ENCODE data around the gene CLUH.
A peak's percentile ranks its signal among the peaks of the same experiment; 100 is the strongest.

Gene CLUH

GRCh38 chr17:2711608-2712299 lies at the start of gene CLUH:
TSS of gene CLUH (minus strand) at chr17:2711764. CDS start at chr17:2711661, 103 bp downstream.
- Histone ChIP-seq H2AFZ (ENCODE audit: low read length, unreplicated experiment) (peak within 1 kb of the TSS; percentile 96), H3K27me3 (ENCODE audit: insufficient read depth, low read length) (no peaks in the 10 kb centered on the region), H3K36me3 (ENCODE audit: insufficient read depth, low read length) (no peaks in the 10 kb centered on the region), H3K4me3 (ENCODE audit: low read depth, low read length) (peak within 1 kb of the TSS; percentile 99), H3K79me2 (ENCODE audit: control insufficient read depth, insufficient read depth, low read length, unreplicated experiment) (peaks cover 58% of the 10 kb centered on the region), H3K4me1 (ENCODE audit: control insufficient read depth, insufficient read depth, low read length, unreplicated experiment) (peaks cover 39% of the 10 kb centered on the region), H3K27ac (ENCODE audit: low read depth, low read length) (peak within 1 kb of the TSS; percentile 37; the same call in 1 of the 2 replicates)

GRCh38 chr17:2758870-2759269 lies 47.3 kb upstream of the CLUH start:
- no peaks in the 10 kb centered on the region for H3K36me3 ChIP-seq (ENCODE audit: insufficient read depth, low read length)
- no peak overlapping the region for H3K27ac ChIP-seq (ENCODE audit: low read depth, low read length)
- no peaks in the 10 kb centered on the region for H3K4me1 ChIP-seq (ENCODE audit: control insufficient read depth, insufficient read depth, low read length, unreplicated experiment)
- no peak overlapping the region for H2AFZ ChIP-seq (ENCODE audit: low read length, unreplicated experiment)
- H3K79me2 ChIP-seq (ENCODE audit: control insufficient read depth, insufficient read depth, low read length, unreplicated experiment) = no peaks in the 10 kb centered on the region
- peaks cover 32% of the 10 kb centered on the region for H3K27me3 ChIP-seq (ENCODE audit: insufficient read depth, low read length)
- no peak overlapping the region for H3K4me3 ChIP-seq (ENCODE audit: low read depth, low read length)

- Histone ChIP-seq H2AFZ (ENCODE audit: low read length, unreplicated experiment) (no peak overlapping the region), H3K27me3 (ENCODE audit: insufficient read depth, low read length) (peaks cover 31% of the 10 kb centered on the region), H3K4me1 (ENCODE audit: control insufficient read depth, insufficient read depth, low read length, unreplicated experiment) (no peaks in the 10 kb centered on the region), H3K36me3 (ENCODE audit: insufficient read depth, low read length) (no peaks in the 10 kb centered on the region), H3K27ac (ENCODE audit: low read depth, low read length) (no peak overlapping the region), H3K4me3 (ENCODE audit: low read depth, low read length) (peak overlapping the region; percentile 55; the same call in 1 of the 2 replicates), H3K79me2 (ENCODE audit: control insufficient read depth, insufficient read depth, low read length, unreplicated experiment) (no peaks in the 10 kb centered on the region)
These were observed 44.5 kb upstream of the CLUH start for GRCh38 chr17:2755891-2756724.

GRCh38 chr17:2751491-2751890 lies 39.9 kb upstream of the CLUH start:
- H2AFZ ChIP-seq (ENCODE audit: low read length, unreplicated experiment) = no peak overlapping the region
- H3K79me2 ChIP-seq (ENCODE audit: control insufficient read depth, insufficient read depth, low read length, unreplicated experiment) = no peaks in the 10 kb centered on the region
- no peak overlapping the region for H3K27ac ChIP-seq (ENCODE audit: low read depth, low read length)
- H3K27me3 ChIP-seq (ENCODE audit: insufficient read depth, low read length) = peaks cover 48% of the 10 kb centered on the region
- no peaks in the 10 kb centered on the region for H3K4me1 ChIP-seq (ENCODE audit: control insufficient read depth, insufficient read depth, low read length, unreplicated experiment)
- H3K36me3 ChIP-seq (ENCODE audit: insufficient read depth, low read length) = no peaks in the 10 kb centered on the region
- H3K4me3 ChIP-seq (ENCODE audit: low read depth, low read length) = no peak overlapping the region

GRCh38 chr17:2750721-2751120 lies 39.2 kb upstream of the CLUH start:
- H3K27me3 ChIP-seq (ENCODE audit: insufficient read depth, low read length) = peaks cover 45% of the 10 kb centered on the region
- no peaks in the 10 kb centered on the region for H3K79me2 ChIP-seq (ENCODE audit: control insufficient read depth, insufficient read depth, low read length, unreplicated experiment)
- no peak overlapping the region for H3K27ac ChIP-seq (ENCODE audit: low read depth, low read length)
- no peaks in the 10 kb centered on the region for H3K36me3 ChIP-seq (ENCODE audit: insufficient read depth, low read length)
- no peak overlapping the region for H2AFZ ChIP-seq (ENCODE audit: low read length, unreplicated experiment)
- no peaks in the 10 kb centered on the region for H3K4me1 ChIP-seq (ENCODE audit: control insufficient read depth, insufficient read depth, low read length, unreplicated experiment)
- no peak overlapping the region for H3K4me3 ChIP-seq (ENCODE audit: low read depth, low read length)

GRCh38 chr17:2749784-2750181 lies 38.2 kb upstream of the CLUH start:
- Histone ChIP-seq H3K79me2 (ENCODE audit: control insufficient read depth, insufficient read depth, low read length, unreplicated experiment) (no peaks in the 10 kb centered on the region), H3K36me3 (ENCODE audit: insufficient read depth, low read length) (no peaks in the 10 kb centered on the region), H3K27me3 (ENCODE audit: insufficient read depth, low read length) (peaks cover 52% of the 10 kb centered on the region), H3K4me1 (ENCODE audit: control insufficient read depth, insufficient read depth, low read length, unreplicated experiment) (no peaks in the 10 kb centered on the region), H3K4me3 (ENCODE audit: low read depth, low read length) (no peak overlapping the region), H3K27ac (ENCODE audit: low read depth, low read length) (no peak overlapping the region), H2AFZ (ENCODE audit: low read length, unreplicated experiment) (no peak overlapping the region)

GRCh38 chr17:2749058-2749783 lies 37.7 kb upstream of the CLUH start, which contains the start of gene CCDC92B:
TSS of gene CCDC92B (minus strand) at chr17:2749652. CDS start at chr17:2735145, 14,507 bp downstream.
- no peaks in the 10 kb centered on the region for H3K36me3 ChIP-seq (ENCODE audit: insufficient read depth, low read length)
- H3K79me2 ChIP-seq (ENCODE audit: control insufficient read depth, insufficient read depth, low read length, unreplicated experiment) = no peaks in the 10 kb centered on the region
- no peak within 1 kb of the TSS for H3K4me3 ChIP-seq (ENCODE audit: low read depth, low read length)
- H3K27me3 ChIP-seq (ENCODE audit: insufficient read depth, low read length) = peaks cover 58% of the 10 kb centered on the region
- no peak within 1 kb of the TSS for H2AFZ ChIP-seq (ENCODE audit: low read length, unreplicated experiment)
- no peak within 1 kb of the TSS for H3K27ac ChIP-seq (ENCODE audit: low read depth, low read length)
- no peaks in the 10 kb centered on the region for H3K4me1 ChIP-seq (ENCODE audit: control insufficient read depth, insufficient read depth, low read length, unreplicated experiment)

- no peak overlapping the region for H2AFZ ChIP-seq (ENCODE audit: low read length, unreplicated experiment)
- peaks cover 62% of the 10 kb centered on the region for H3K27me3 ChIP-seq (ENCODE audit: insufficient read depth, low read length)
- H3K79me2 ChIP-seq (ENCODE audit: control insufficient read depth, insufficient read depth, low read length, unreplicated experiment) = no peaks in the 10 kb centered on the region
- no peak overlapping the region for H3K4me3 ChIP-seq (ENCODE audit: low read depth, low read length)
- H3K27ac ChIP-seq (ENCODE audit: low read depth, low read length) = no peak overlapping the region
- H3K36me3 ChIP-seq (ENCODE audit: insufficient read depth, low read length) = no peaks in the 10 kb centered on the region
- no peaks in the 10 kb centered on the region for H3K4me1 ChIP-seq (ENCODE audit: control insufficient read depth, insufficient read depth, low read length, unreplicated experiment)
These were observed 33.9 kb upstream of the CLUH start for GRCh38 chr17:2745317-2746037.

- Histone ChIP-seq H2AFZ (ENCODE audit: low read length, unreplicated experiment) (no peak overlapping the region), H3K27ac (ENCODE audit: low read depth, low read length) (no peak overlapping the region), H3K36me3 (ENCODE audit: insufficient read depth, low read length) (no peaks in the 10 kb centered on the region), H3K79me2 (ENCODE audit: control insufficient read depth, insufficient read depth, low read length, unreplicated experiment) (no peaks in the 10 kb centered on the region), H3K4me3 (ENCODE audit: low read depth, low read length) (no peak overlapping the region), H3K27me3 (ENCODE audit: insufficient read depth, low read length) (peaks cover 21% of the 10 kb centered on the region; the same call in 1 of the 2 replicates), H3K4me1 (ENCODE audit: control insufficient read depth, insufficient read depth, low read length, unreplicated experiment) (no peaks in the 10 kb centered on the region)
These were observed 26.1 kb upstream of the CLUH start for GRCh38 chr17:2737693-2738092.

- Histone ChIP-seq H3K27me3 (ENCODE audit: insufficient read depth, low read length) (peaks cover 17% of the 10 kb centered on the region), H3K36me3 (ENCODE audit: insufficient read depth, low read length) (no peaks in the 10 kb centered on the region), H3K4me1 (ENCODE audit: control insufficient read depth, insufficient read depth, low read length, unreplicated experiment) (no peaks in the 10 kb centered on the region), H3K79me2 (ENCODE audit: control insufficient read depth, insufficient read depth, low read length, unreplicated experiment) (no peaks in the 10 kb centered on the region), H2AFZ (ENCODE audit: low read length, unreplicated experiment) (no peak overlapping the region), H3K4me3 (ENCODE audit: low read depth, low read length) (no peak overlapping the region), H3K27ac (ENCODE audit: low read depth, low read length) (no peak overlapping the region)
These were observed 25.4 kb upstream of the CLUH start for GRCh38 chr17:2736956-2737355.

Data from ACC112 (cell line).